Lower leg skin (tissue), 3 donors: ENCODE data around the gene TMEM130.

Source experiments
- CTCF ChIP-seq, 3 donors: fragments of 450-650 bp; IDR thresholded peaks; one replicate each; pipeline ENCODE4 v1.5.1; 2016; ENCODE audit warnings: antibody characterized with exemption in 3 of 3, mild to moderate bottlenecking in 3 of 3, moderate library complexity in 2 of 3
- POLR2A ChIP-seq, 2 donors: fragments of 450-650 bp; IDR thresholded peaks; one replicate each; pipeline ENCODE4 v1.6.1; 2016 to 2017; ENCODE audit warnings: antibody characterized with exemption in 2 of 2, mild to moderate bottlenecking in 1 of 2, moderate library complexity in 1 of 2

- no peak for TF ChIP-seq POLR2A (IDR thresholded peaks at IDR 0.05)
- no peak for TF ChIP-seq CTCF (IDR thresholded peaks at IDR 0.05)
These were observed 5.7 kb upstream of the TMEM130 start for GRCh38 chr7:98875501-98875900.
